Measurements from ENCODE around the gene LCOR.

Gene LCOR

DNA sequence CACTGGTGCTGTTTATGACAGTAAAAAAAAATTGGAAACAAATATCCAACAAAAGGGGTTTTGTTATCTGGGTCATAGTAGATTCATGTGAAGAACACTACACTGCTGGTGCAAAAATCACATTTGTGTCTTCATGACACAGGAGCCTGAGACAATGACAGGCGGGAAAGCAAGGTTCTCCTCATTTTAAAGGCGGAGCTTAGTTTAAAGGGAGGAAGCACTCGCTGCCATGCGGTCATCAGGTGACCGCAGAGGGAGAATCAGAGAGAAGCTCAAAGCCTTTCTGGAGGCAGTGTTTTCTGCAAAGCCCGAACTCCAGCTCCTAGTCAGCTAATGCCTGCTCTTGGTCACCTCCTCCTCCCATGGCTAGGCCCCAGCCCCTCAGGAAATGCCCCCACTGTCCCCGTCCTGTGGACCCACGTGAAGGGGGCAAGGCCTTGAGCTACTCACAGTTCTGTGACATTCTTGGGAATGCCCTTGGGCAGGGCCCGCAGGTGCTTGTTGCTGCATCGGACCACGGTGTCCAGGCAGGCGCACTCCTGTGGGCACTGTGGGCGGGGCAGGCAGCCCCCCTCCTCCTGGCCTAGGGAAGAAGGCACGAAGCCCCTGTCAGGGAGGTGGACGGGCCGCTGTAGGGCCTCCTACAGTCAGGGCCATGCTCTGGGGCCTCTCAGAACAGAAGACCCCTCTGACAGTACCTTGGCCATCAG, 207.6 kb downstream of the LCOR start:
- TF ChIP-seq CTCF (conservative IDR thresholded peaks at IDR 0.05; ENCODE audit: control insufficient read depth, insufficient read depth, low read depth, low read length) = no peak
- no peak for DNase-seq (ENCODE audit: low read depth)
- no peak overlapping the region for H3K4me3 ChIP-seq (ENCODE audit: control insufficient read depth, low read depth, low read length)

GRCh38 chr10:97040248-97040584, 208.1 kb downstream of the LCOR start:
- TF ChIP-seq CTCF (conservative IDR thresholded peaks at IDR 0.05; ENCODE audit: control insufficient read depth, insufficient read depth, low read depth, low read length) = no peak
- DNase-seq (ENCODE audit: low read depth) = no peak
- H3K4me3 ChIP-seq (ENCODE audit: control insufficient read depth, low read depth, low read length) = no peak overlapping the region

- DNase-seq (ENCODE audit: low read depth) = no peak
- no peak for TF ChIP-seq CTCF (conservative IDR thresholded peaks at IDR 0.05; ENCODE audit: control insufficient read depth, insufficient read depth, low read depth, low read length)
- no peak overlapping the region for H3K4me3 ChIP-seq (ENCODE audit: control insufficient read depth, low read depth, low read length)
These were observed 208.6 kb downstream of the LCOR start for GRCh38 chr10:97040706-97041105.

GRCh38 chr10:97042081-97042480, 210.0 kb downstream of the LCOR start:
- no peak for DNase-seq (ENCODE audit: low read depth)
- no peak for TF ChIP-seq CTCF (conservative IDR thresholded peaks at IDR 0.05; ENCODE audit: control insufficient read depth, insufficient read depth, low read depth, low read length)
- no peak overlapping the region for H3K4me3 ChIP-seq (ENCODE audit: control insufficient read depth, low read depth, low read length)

DNA sequence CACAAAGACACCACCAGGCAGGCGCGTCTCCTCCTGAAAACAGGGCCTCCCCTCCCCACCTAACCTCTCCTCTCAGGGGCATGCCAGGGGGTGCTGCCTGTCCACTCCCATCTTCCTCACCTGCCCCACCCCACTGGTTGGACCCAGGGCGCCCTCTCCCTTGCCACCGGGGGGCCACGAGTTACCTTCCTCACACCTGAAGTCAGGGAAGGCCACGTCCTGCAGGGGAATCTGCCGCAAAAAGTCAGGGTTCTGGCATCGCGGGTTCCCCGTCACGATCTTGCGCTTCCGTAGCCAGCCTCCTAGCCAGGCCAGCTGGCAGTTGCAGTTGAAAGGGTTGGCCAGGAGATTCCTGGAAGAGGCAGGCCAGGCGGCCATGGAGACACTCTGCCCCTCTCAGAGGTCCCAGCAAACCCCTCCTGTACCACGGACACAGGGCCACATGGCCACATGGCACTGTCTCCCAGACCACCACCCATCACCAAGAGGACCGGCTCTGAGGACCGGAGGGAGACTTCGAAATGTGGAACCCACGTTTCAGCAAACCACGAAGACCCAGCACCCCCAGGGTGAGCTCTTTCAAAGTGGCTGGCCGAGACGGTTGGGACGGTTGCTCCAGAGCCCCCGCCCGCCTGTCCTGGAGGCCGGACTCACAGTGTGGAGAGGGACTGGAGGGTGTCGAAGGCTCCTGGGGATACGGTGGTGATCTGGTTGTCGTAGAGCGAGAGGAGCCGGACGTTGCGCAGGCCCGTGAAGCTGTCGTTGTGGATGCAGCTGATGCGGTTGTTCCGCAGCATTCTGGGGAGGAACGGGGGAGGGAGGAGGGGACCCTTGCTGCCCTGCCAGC, 210.8 kb downstream of the LCOR start:
- no peak overlapping the region for H3K4me3 ChIP-seq (ENCODE audit: control insufficient read depth, low read depth, low read length)
- no peak for DNase-seq (ENCODE audit: low read depth)
- no peak for TF ChIP-seq CTCF (conservative IDR thresholded peaks at IDR 0.05; ENCODE audit: control insufficient read depth, insufficient read depth, low read depth, low read length)

DNA sequence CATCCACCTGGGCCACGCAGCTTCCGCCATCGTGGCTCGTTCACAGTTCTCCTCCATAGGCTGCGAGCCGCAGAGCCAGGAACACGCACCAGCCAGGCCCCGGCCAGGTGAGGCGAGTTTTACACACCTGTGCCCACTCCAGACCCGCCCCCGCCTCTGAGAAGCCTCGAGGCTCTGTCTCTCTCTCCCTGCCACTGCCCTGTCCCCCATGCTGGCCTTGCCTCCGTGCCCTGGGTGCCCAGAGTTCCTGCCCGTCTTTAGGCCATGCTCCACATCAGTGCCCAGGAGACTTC, 211.4 kb downstream of the LCOR start:
- no peak for TF ChIP-seq CTCF (conservative IDR thresholded peaks at IDR 0.05; ENCODE audit: control insufficient read depth, insufficient read depth, low read depth, low read length)
- H3K4me3 ChIP-seq (ENCODE audit: control insufficient read depth, low read depth, low read length) = no peak overlapping the region
- no peak for DNase-seq (ENCODE audit: low read depth)

Measured in fibroblast of mammary gland (primary cell).